ENCODE data around the gene SLC43A2. TPM values are rescaled to one million over a fixed set of nuclear protein-coding genes. Genes with fewer than 3 reads are reported as not detected.

The SLC43A2 gene
- total and polyA plus RNA-seq, 10 of the 15 experiments (the other 5 are each of a cell fraction or from before 2014, with no cell fraction given), result 0.03 to 14.0 (median 5.3) TPM

GRCh38 chr17:1535737-1536136 lies 92.9 kb downstream of the SLC43A2 start:
- Histone ChIP-seq H3K9me3 (replicated peaks; ENCODE audit: control insufficient read depth, insufficient read depth, low read length) (no peaks in the 10 kb centered on the region), H2AFZ (ENCODE audit: control insufficient read depth, low read depth, low read length) (no peak overlapping the region), H3K4me2 (ENCODE audit: control insufficient read depth, insufficient read depth) (no peak overlapping the region), H3K79me2 (ENCODE audit: control insufficient read depth, insufficient read depth, low read length) (no peaks in the 10 kb centered on the region), H3K9ac (ENCODE audit: control insufficient read depth, insufficient read depth, low read length) (no peak overlapping the region), H4K20me1 (ENCODE audit: control insufficient read depth, insufficient read depth) (no peaks in the 10 kb centered on the region), H3K4me1 (ENCODE audit: control insufficient read depth, insufficient read depth, low read length) (no peaks in the 10 kb centered on the region), H3K27ac (ENCODE audit: control insufficient read depth, insufficient read depth) (no peak overlapping the region), H3K36me3 (ENCODE audit: control insufficient read depth in 2 of 2, insufficient read depth in 2 of 2, low read length in 1 of 2) (peaks cover 18 to 23% of the 10 kb centered on the region in 2 experiments; a peak in 3 of 4 replicates), H3K4me3 (no peak overlapping the region), H3K27me3 (replicated peaks in 1 of 2; ENCODE audit: control insufficient read depth in 2 of 2, insufficient read depth in 2 of 2, low read length in 1 of 2) (no peaks in the 10 kb centered on the region)
- RAD21 ChIA-PET (ENCODE audit: unreplicated experiment), result no interaction called here
- ATAC-seq (no peak), FAIRE-seq (no peak), DNase-seq (ENCODE audit: low read depth, low spot score) (no peak)
- CTCF ChIA-PET, result no interaction called here
- POLR2A ChIA-PET, result interaction anchor here (0.6 kb wide), 1 partner anchor 148 kb away, joined by 3 read pairs; no protein-coding TSS in a partner anchor
- in situ Hi-C loops (cut with MboI), result no loop called here
- no TSS peak for BruUV-seq (replicated peaks)
- 81% methylated on average over 4 of the region's 4 CpGs for WGBS (ENCODE audit: insufficient coverage, insufficient replicate concordance, low lambda C conversion rate, missing lambda C conversion rate)
- SMC1A ChIA-PET (ENCODE audit: uncharacterized antibody, unreplicated experiment), result no interaction called here
- TF ChIP-seq CTCF (IDR thresholded peaks at IDR 0.05 in 2 of 3, conservative IDR thresholded peaks at IDR 0.05 in 1 of 3; ENCODE audit: control insufficient read depth in 2 of 3, extremely low read depth in 1 of 3, insufficient read depth in 1 of 3, low read depth in 3 of 3, low read length in 3 of 3) (no peak), IRF4 (IDR thresholded peaks at IDR 0.05; ENCODE audit: low read depth, low read length) (no peak), ESRRA (IDR thresholded peaks at IDR 0.05; ENCODE audit: low read length) (no peak), EED (IDR thresholded peaks at IDR 0.05; ENCODE audit: low read depth) (no peak), SMAD1 (IDR thresholded peaks at IDR 0.05; ENCODE audit: low read depth, partially characterized antibody) (no peak), TARDBP (IDR thresholded peaks at IDR 0.05; ENCODE audit: borderline replicate concordance) (no peak), NFXL1 (IDR thresholded peaks at IDR 0.05; ENCODE audit: borderline replicate concordance) (no peak), ASH2L (IDR thresholded peaks at IDR 0.05; ENCODE audit: borderline replicate concordance, low read depth) (no peak), CBX3 (IDR thresholded peaks at IDR 0.05; ENCODE audit: borderline replicate concordance, low read depth) (no peak), RFX5 (IDR thresholded peaks at IDR 0.05; ENCODE audit: low read depth, low read length) (no peak), RELA (IDR thresholded peaks at IDR 0.05; ENCODE audit: borderline replicate concordance, partially characterized antibody) (no peak), BACH1 (IDR thresholded peaks at IDR 0.05; ENCODE audit: borderline replicate concordance) (no peak), CHD1 (IDR thresholded peaks at IDR 0.05; ENCODE audit: low read depth, low read length) (no peak), PBX3 (IDR thresholded peaks at IDR 0.05; ENCODE audit: insufficient replicate concordance, low read depth, low read length) (no peak)
- TF ChIP-seq, protein P1, sequence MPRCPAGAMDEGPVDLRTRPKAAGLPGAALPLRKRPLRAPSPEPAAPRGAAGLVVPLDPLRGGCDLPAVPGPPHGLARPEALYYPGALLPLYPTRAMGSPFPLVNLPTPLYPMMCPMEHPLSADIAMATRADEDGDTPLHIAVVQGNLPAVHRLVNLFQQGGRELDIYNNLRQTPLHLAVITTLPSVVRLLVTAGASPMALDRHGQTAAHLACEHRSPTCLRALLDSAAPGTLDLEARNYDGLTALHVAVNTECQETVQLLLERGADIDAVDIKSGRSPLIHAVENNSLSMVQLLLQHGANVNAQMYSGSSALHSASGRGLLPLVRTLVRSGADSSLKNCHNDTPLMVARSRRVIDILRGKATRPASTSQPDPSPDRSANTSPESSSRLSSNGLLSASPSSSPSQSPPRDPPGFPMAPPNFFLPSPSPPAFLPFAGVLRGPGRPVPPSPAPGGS (IDR thresholded peaks at IDR 0.05; ENCODE audit: borderline replicate concordance, insufficient read depth, low read depth, low read length, poor library complexity, severe bottlenecking), result no peak
- TF ChIP-seq, protein P2, sequence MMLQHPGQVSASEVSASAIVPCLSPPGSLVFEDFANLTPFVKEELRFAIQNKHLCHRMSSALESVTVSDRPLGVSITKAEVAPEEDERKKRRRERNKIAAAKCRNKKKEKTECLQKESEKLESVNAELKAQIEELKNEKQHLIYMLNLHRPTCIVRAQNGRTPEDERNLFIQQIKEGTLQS (IDR thresholded peaks at IDR 0.05; ENCODE audit: borderline replicate concordance, extremely low read depth, low read depth, low read length), result no peak
- intact Hi-C loops (cut with micrococcal nuclease; ENCODE audit: unreplicated experiment), result no loop called here

Measured in GM12878 (cell line).